ENCODE data around the gene MINAR2.

The MINAR2 gene, protein sequence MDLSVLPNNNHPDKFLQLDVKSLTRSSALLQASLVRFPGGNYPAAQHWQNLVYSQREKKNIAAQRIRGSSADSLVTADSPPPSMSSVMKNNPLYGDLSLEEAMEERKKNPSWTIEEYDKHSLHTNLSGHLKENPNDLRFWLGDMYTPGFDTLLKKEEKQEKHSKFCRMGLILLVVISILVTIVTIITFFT

DNA sequence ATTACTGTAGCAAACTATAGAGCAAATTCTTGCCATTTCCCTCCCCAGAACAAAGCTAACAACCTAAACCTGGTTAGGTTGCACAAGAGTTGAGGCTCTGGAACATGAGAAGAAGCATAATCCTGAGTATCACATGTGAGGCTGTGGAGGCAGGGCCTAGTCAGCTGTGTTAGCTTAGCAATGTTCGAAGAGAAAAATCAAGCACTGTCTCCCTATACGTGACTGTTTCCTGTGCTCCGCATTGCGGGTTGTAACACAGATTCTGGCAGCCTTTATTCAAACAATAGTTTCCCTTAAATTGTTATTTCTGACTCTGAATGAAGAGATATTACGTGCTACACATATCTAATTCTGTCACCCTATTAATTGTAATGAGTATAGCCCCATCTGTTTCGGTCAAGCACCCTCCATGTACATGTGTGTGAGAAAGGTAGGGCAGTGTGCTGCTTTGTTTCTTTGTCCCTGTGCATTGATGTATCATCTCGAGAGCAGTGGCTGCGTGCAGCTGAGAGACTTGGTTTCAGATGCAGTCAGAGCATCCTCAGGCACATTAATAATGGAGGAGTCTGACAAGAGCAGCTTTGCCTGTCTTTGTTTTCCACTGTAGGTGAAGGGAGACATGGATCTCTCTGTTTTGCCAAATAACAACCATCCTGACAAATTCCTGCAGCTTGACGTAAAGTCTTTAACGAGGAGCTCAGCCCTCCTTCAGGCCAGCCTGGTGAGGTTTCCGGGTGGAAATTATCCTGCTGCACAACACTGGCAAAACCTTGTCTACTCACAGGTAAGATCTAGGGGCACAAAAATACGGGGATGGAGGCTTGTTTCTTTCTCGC is at the start of gene MINAR2:
Gene MINAR2, plus strand, starts transcription at position 523 of the 836 bp plus-strand sequence. Its CDS starts 97 bp downstream, at position 620.
- DNase-seq (ENCODE audit: low read depth): no peak
- no peak within 1 kb of the TSS for H3K4me3 ChIP-seq (ENCODE audit: low read depth, low read length)
- TF ChIP-seq, protein P1, sequence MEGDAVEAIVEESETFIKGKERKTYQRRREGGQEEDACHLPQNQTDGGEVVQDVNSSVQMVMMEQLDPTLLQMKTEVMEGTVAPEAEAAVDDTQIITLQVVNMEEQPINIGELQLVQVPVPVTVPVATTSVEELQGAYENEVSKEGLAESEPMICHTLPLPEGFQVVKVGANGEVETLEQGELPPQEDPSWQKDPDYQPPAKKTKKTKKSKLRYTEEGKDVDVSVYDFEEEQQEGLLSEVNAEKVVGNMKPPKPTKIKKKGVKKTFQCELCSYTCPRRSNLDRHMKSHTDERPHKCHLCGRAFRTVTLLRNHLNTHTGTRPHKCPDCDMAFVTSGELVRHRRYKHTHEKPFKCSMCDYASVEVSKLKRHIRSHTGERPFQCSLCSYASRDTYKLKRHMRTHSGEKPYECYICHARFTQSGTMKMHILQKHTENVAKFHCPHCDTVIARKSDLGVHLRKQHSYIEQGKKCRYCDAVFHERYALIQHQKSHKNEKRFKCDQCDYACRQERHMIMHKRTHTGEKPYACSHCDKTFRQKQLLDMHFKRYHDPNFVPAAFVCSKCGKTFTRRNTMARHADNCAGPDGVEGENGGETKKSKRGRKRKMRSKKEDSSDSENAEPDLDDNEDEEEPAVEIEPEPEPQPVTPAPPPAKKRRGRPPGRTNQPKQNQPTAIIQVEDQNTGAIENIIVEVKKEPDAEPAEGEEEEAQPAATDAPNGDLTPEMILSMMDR (IDR thresholded peaks at IDR 0.05; ENCODE audit: control insufficient read depth, extremely low read depth, insufficient read depth): no peak

DNA sequence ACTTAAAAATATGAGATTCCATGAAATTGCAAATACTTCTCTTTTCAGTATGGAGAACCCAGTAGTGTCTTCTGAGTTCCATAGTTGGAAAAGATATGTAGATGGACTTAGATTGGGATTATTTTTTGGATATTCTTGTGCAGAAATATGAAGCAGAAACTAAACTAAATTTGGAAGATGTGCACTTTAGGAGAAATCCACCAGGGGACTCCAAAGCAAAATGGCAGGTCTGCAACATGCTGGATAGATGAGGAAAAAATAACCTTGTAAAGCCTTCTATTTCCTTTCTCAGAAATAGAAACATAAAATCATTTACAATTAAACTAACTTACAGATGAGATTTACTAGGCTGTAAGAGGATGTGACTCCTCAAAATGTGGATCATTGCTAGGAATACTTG is 49.2 kb upstream of the MINAR2 start:
- no peak for DNase-seq (ENCODE audit: low read depth)
- TF ChIP-seq, protein P1 (IDR thresholded peaks at IDR 0.05; ENCODE audit: control insufficient read depth, extremely low read depth, insufficient read depth): no peak
- no peak overlapping the region for H3K4me3 ChIP-seq (ENCODE audit: low read depth, low read length)

DNA sequence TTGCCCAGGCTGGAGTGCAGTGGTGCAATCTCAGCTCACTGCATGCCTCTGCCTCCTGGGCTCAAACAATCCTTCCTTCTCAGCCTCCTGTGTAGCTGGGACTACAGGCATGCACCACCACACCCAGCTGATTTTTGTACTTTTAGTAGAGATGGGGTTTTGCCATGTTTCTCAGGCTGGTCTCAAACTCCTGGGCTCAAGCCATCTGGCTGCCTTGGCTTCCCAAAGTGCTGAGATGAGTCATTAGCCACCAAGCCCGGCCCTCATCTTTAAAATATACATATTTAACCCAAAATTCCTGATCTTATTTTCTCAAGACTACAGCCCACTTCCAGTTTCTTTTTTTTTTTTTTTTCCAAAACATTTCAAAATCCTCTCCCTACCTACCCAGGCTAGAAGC is 31.7 kb upstream of the MINAR2 start:
- TF ChIP-seq, protein P1 (IDR thresholded peaks at IDR 0.05; ENCODE audit: control insufficient read depth, extremely low read depth, insufficient read depth): no peak
- no peak overlapping the region for H3K4me3 ChIP-seq (ENCODE audit: low read depth, low read length)
- DNase-seq (ENCODE audit: low read depth): no peak

DNA sequence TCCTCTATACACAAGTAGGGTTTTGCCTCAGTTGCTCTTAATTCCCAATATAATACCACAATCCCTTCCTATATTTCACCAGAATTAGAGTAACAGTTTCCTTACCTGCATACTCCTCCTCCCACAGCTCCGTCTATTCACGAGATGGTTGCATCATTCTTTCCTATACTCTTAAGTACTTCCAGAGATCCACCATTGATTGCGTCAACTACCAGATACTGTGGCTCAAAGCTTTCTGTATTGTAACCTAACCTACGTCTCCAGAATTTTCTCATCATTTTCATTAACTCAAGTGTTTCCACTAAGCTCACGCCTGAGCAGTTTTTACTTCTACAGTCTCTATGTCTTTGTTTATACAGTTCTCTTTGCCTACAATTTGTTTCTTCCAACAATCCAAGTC is 31.2 kb upstream of the MINAR2 start:
- no peak overlapping the region for H3K4me3 ChIP-seq (ENCODE audit: low read depth, low read length)
- TF ChIP-seq, protein P1 (IDR thresholded peaks at IDR 0.05; ENCODE audit: control insufficient read depth, extremely low read depth, insufficient read depth): no peak
- DNase-seq (ENCODE audit: low read depth): no peak

DNA sequence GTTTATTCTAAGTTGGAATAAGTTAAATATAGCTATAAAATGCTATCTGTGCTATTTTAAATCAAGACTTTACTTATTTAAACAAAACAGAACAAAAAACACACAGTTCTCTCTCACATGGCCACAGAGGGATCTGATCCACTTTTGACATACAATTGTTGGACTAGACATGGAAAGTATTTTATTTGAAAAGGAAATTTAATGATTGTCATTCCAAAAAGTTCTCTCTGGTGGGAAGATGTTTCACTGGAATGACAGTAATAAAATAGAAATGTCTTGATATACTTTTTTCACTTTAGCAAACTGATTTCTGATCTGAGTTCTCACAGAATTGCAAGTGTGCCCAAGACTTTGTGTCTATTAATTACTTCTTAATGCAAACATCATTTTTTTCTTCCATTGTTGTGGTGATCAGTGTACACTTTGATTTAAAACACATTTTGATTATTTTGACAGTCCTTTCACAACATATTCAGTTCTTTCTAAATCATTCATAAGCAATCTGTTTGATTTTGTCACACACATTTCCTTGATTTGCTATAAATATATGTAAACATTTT is 30.1 kb upstream of the MINAR2 start:
- no peak overlapping the region for H3K4me3 ChIP-seq (ENCODE audit: low read depth, low read length)
- DNase-seq (ENCODE audit: low read depth): no peak
- TF ChIP-seq, protein P1 (IDR thresholded peaks at IDR 0.05; ENCODE audit: control insufficient read depth, extremely low read depth, insufficient read depth): no peak

DNA sequence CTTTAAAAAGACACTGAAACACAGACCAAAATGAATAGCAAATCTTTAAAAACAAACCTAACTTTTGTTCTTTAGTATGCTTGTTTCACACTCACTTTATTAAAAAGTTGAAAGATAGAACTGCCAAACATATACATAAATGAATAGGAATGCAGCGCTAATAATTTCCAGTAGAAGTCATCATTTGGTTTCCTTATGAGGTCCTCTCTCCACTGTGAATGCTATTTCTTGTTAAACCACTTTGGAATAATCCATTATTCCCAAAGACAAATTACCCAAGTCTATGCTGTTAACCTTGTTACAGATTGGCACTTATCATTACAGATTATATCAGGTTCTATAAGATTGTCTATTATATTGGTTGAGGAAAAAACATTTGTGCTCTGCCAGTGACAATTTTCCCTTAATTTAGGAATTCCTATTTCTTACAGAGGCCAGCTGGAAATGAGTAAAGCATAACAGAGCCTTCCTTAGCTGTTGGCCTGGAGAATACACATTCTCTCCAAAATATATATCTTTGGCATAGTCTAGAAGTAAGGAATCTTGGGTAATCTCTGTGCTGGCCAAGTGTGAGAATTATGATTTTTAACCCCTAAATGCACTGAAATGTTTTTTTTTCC is 29.3 kb upstream of the MINAR2 start:
- TF ChIP-seq, protein P1 (IDR thresholded peaks at IDR 0.05; ENCODE audit: control insufficient read depth, extremely low read depth, insufficient read depth): no peak
- no peak overlapping the region for H3K4me3 ChIP-seq (ENCODE audit: low read depth, low read length)
- DNase-seq (ENCODE audit: low read depth): no peak

Data from LNCaP clone FGC (cell line).